Measurements from ENCODE around the gene MTFR2. TPM values are rescaled to one million over a fixed set of nuclear protein-coding genes. Genes with fewer than 3 reads are reported as not detected.

MTFR2 gene
- polyA plus RNA-seq, 1 experiment: 5.5 TPM

GRCh38 chr6:136236466-136237293 is 13.4 kb downstream of the MTFR2 start:
- Histone ChIP-seq H3K27me3 (ENCODE audit: control insufficient read depth, insufficient read depth, low read length) (no peaks in the 10 kb centered on the region), H3K36me3 (ENCODE audit: control insufficient read depth, insufficient read depth, low read length) (no peaks in the 10 kb centered on the region), H3K4me3 (ENCODE audit: low read depth, low read length) (no peak overlapping the region)
- POLR2A ChIA-PET: no interaction called here
- CTCF ChIA-PET: interaction anchor here (1.0 to 3.1 kb wide), 2 partner anchors 10 to 701 kb away, joined by 3 to 20 read pairs; no protein-coding TSS in a partner anchor
- DNase-seq (ENCODE audit: low read depth): no peak
- TF ChIP-seq CTCF (IDR thresholded peaks at IDR 0.05; ENCODE audit: insufficient read depth, low read depth, low read length): no peak

GRCh38 chr6:136235233-136235564 is 14.9 kb downstream of the MTFR2 start:
- H3K27me3 ChIP-seq (ENCODE audit: control insufficient read depth, insufficient read depth, low read length): no peaks in the 10 kb centered on the region
- no peak for TF ChIP-seq CTCF (IDR thresholded peaks at IDR 0.05; ENCODE audit: insufficient read depth, low read depth, low read length)
- H3K36me3 ChIP-seq (ENCODE audit: control insufficient read depth, insufficient read depth, low read length): no peaks in the 10 kb centered on the region
- no peak overlapping the region for H3K4me3 ChIP-seq (ENCODE audit: low read depth, low read length)
- CTCF ChIA-PET: interaction anchor here (3.1 kb wide), 1 partner anchor 9 kb away, joined by 20 read pairs; no protein-coding TSS in a partner anchor
- DNase-seq (ENCODE audit: low read depth): no peak
- POLR2A ChIA-PET: no interaction called here

- CTCF ChIA-PET: interaction anchor here (0.6 kb wide), 1 partner anchor 760 kb away, joined by 3 read pairs; no protein-coding TSS in a partner anchor
- POLR2A ChIA-PET: no interaction called here
These were observed 17.4 kb downstream of the MTFR2 start for GRCh38 chr6:136232701-136233100.

GRCh38 chr6:136230219-136230853 is 19.8 kb downstream of the MTFR2 start:
- H3K36me3 ChIP-seq (ENCODE audit: control insufficient read depth, insufficient read depth, low read length): no peaks in the 10 kb centered on the region
- POLR2A ChIA-PET: no interaction called here
- no peak for TF ChIP-seq CTCF (IDR thresholded peaks at IDR 0.05; ENCODE audit: insufficient read depth, low read depth, low read length)
- no peak for DNase-seq (ENCODE audit: low read depth)
- CTCF ChIA-PET: interaction anchor here (0.6 to 2.9 kb wide), 3 partner anchors 321 to 694 kb away, joined by 5 to 15 read pairs (median 5); no protein-coding TSS in a partner anchor
- H3K27me3 ChIP-seq (ENCODE audit: control insufficient read depth, insufficient read depth, low read length): no peaks in the 10 kb centered on the region
- H3K4me3 ChIP-seq (ENCODE audit: low read depth, low read length): no peak overlapping the region

More at GRCh38 chr6:136232701-136233100, 17.4 kb downstream of the MTFR2 start:
- H3K27me3 ChIP-seq (ENCODE audit: control insufficient read depth, insufficient read depth, low read length): no peaks in the 10 kb centered on the region
- no peaks in the 10 kb centered on the region for H3K36me3 ChIP-seq (ENCODE audit: control insufficient read depth, insufficient read depth, low read length)
- TF ChIP-seq CTCF (IDR thresholded peaks at IDR 0.05; ENCODE audit: insufficient read depth, low read depth, low read length): no peak
- DNase-seq (ENCODE audit: low read depth): no peak
- H3K4me3 ChIP-seq (ENCODE audit: low read depth, low read length): no peak overlapping the region

GRCh38 chr6:136228814-136229213 is 21.3 kb downstream of the MTFR2 start:
- ChIA-PET CTCF (interaction anchor here (2.9 kb wide), 1 partner anchor 693 kb away, joined by 15 read pairs; no protein-coding TSS in a partner anchor), POLR2A (no interaction called here)
- Histone ChIP-seq H3K27me3 (ENCODE audit: control insufficient read depth, insufficient read depth, low read length) (no peaks in the 10 kb centered on the region), H3K4me3 (ENCODE audit: low read depth, low read length) (no peak overlapping the region), H3K36me3 (ENCODE audit: control insufficient read depth, insufficient read depth, low read length) (no peaks in the 10 kb centered on the region)
- no peak for TF ChIP-seq CTCF (IDR thresholded peaks at IDR 0.05; ENCODE audit: insufficient read depth, low read depth, low read length)
- DNase-seq (ENCODE audit: low read depth): no peak

Measured in BJ (cell line).